ENCODE data around the gene SMIM36.
"Not testable (repeated sequence)": the region's sequence is repeated elsewhere in the genome, so short reads cannot be mapped to it uniquely, and the experiment has no call there.

The SMIM36 gene

GRCh38 chr17:55501626-55502025 is 9.6 kb downstream of the SMIM36 start:
- not testable (repeated sequence) for DNase-seq

DNA sequence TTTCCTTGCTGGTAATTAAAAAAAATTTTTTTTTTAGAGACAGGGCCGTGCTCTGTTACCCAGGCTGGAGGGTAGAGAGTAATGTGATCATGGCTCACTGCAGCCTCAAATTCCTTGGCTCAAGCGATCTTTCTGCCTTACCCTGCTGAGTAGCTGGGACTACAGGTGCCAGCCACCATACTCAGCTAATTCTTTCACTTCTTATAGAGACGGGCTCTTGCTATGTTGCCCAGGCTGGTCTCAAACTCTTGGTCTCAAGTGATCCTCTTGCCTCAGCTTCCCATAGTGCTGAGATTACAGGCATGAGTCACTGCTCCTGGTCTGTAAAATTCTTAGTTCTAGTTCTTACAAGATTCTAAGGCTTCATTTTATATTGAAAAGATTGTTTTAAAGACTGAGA is 11.1 kb downstream of the SMIM36 start:
- no peak for DNase-seq

GRCh38 chr17:55496094-55496881 is 15.0 kb downstream of the SMIM36 start:
- DNase-seq: peak; percentile 21

DNA sequence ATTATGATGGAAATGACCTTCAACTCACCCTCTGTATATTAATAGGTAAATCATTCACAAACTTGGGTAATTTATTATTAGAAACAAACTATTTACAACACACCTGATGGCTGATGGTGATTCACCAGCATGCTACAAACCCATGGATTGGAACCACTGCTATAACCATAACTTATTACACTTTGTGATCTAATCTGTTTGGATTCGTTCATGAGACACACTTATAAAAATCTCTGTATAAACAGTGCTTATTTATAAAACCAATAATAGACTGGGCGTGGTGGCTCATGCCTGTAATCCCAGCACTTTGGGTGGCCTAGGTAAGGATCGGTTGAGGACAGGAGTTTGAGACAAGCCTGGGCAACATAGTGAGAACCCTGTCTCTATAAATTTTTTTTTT is 16.0 kb downstream of the SMIM36 start:
- DNase-seq: no peak

DNA sequence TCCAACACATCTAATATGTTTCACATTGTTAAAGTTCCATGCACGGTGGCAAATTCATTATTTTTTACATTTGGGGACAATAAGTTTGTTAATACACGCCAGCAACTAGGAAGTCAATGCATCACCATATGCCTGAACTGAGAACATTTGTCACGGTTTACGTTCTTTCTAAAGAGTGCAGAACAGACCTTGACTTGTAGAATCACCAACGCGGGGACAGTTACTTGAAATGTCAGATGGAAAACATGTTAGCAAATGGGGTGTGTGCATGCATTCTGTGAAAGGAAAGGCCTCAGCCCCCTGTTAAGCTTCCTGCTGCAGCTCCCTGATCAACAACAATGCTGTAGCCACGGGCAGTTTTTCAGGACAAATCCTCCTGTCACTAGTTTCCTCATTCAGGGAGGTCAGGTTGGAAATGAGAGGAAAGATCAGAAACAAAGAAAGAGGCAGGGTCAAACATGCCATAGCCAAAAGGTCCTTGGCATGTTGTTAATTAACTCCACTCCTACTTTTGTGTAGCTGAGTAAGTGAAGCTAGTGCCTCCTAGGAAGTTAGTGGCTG is 18.4 kb downstream of the SMIM36 start:
- no peak for DNase-seq

DNA sequence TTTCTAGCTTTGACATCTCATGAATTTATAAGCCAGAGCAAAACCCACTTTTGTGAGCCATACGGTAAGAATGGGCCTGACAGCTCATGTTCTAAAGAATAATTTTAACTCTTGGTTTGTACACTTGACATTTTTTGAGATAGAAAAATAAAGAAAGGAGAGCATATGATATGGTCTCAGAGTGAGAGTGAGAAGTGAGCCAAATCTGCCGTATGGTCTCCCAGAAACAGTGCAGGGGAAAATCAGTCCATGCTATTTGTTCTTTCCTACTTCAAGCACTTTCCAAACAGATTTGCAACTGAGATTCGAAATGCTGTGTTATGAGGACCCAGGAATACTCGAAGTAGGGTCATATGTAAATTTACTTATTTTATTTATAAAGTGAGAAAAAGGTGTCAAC is 20.9 kb downstream of the SMIM36 start:
- DNase-seq: no peak

DNA sequence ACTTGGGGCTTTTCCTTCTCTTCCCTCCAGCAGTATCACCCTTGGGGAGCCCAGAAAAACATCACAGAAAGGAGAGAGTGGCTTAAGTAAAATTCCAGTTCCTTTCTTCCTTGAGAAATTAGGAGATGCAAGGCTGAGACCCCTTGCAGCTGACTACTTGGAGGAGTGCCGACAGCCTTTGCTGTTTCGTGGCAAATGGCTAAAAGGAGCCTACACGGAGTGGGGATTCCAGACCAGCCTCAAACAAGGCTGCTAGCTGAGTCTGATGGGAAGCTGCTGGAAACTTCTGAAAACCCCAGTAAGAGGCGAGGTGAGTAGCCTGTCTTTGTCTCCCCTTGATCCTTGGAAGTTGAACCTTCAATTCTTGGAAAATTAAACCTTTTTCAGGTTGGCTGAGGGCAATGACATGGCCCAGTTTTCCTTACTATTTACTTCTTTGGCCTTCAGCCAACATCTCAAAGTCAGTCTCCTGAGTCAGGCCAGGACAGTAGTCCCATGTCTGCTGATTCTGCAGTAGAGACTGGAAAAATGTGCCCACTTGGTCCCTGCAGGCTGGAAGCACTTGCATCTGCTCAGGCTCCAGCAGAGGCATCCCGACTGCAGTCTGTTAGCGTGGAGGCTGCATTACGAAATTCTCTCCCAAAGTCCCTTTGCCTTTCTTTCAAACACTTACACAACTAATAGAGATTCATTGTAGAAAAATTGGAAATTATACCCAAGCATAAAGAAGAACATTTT is 23.4 kb downstream of the SMIM36 start:
- no peak for DNase-seq

DNA sequence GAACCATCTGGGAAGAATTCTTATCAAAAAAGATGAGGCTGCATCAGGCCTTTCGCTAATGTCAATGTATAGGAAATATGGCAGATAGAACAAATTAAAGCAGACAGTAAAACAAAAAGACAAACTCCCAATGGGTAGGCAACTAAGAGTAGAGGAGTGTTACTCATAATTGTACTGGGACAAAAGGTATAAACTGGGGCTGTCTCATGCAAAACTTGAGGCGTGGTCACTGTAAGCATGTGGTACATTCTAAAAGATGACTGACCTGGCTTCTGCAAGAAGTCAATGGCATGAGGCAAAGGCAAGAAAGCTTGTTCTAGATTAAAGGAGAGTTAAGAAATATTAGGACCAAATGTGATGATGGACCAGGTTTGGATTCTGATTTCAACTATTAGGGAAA is 26.7 kb downstream of the SMIM36 start:
- DNase-seq: no peak

DNA sequence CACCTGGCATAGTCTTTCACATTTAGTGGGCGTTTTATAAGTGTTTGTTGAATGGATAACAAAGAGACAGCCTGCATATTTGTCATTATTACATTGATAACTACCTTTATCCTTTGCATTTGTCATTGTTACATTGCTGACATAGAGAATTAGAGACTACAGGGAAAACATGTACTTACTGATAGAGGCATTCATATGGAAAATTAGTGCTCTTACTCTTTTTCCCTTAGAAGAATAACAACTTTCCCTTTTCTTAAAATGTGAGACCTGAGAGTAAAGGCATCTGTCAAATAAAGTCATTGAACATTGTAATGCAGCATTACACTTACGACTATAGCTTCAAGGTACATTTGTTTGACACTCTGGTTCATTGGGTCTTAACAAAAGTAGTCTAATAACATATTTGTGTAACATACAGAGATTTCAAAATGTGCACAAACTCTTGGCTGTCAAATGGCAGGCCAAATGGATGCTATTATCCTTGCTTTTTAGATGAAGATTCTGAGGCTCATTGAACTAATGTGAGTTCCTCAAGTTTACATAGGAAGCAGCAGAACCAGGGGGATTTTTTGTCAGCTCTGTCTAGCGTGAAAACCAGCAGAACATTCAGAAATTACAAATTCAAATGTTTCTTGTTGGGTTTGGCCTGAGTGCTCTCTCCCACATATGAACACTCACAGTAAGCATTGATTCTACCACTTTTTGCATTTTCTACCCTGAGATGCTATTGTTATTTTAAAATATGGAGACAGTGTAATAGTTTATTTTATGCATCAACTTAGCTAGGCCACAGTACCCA is 28.5 kb downstream of the SMIM36 start:
- no peak for DNase-seq

GRCh38 chr17:55480631-55481315 is 30.5 kb downstream of the SMIM36 start:
- no peak for DNase-seq

- no peak for DNase-seq
Measured at GRCh38 chr17:55479903-55480302, 31.3 kb downstream of the SMIM36 start.

DNA sequence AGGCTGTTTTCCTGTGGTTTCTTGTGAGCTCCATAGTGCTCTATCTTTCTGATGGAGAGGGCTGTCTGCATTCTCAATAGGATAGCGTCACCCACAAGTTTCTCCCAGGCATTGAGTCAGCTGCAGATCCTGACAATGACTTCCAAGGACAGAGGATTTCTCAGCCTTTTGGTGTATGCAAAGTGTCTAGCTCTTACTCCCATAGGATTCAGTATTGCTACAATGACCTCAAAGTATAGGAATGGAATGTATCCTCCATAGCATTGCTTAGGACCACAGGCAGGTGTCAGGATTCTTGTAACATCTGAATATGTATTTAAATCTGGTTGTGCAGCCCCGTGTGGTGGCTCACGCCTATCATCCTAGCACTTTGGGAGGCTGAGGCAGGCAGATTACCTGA is 32.3 kb downstream of the SMIM36 start:
- no peak for DNase-seq

GRCh38 chr17:55466671-55467070 is 44.6 kb downstream of the SMIM36 start:
- no peak for DNase-seq

DNA sequence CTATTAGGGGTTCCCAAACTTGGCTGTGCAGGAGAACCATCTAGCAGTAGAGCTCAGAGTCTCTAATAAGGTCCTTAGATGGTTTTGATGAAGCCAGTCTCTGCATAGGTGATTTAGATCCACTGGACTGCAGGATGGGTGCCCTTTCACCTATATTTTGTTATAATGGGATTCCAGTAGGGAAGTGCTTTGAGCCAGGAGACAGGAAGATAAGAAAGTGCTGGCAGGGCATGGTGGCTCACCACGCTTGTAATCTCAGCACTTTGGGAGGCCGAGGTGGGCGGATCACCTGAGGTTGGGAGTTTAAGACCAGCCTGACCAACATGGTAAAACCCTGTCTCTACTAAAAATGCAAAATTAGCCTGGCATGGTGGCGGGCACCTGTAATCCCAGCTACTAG is 45.5 kb downstream of the SMIM36 start:
- not testable (repeated sequence) for DNase-seq

DNA sequence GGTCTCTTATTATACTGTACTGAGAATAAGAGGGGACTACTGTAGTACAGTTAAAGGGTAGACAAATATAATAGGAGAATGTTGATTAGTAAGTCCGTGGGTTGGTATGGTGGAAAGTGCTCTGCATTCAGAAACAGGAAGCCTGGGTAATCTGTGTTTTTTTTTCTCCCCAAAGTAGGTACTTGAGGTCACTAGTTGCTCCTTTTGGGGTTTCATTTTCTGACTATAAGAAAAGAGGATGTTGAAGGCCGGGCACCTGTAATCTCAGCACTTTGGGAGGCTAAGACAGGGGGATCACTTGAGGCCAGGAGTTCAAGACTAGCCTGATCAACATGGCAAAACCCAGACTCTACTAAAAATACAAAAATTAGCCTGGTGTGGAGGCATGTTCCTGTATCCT is 47.7 kb downstream of the SMIM36 start:
- no peak for DNase-seq

DNA sequence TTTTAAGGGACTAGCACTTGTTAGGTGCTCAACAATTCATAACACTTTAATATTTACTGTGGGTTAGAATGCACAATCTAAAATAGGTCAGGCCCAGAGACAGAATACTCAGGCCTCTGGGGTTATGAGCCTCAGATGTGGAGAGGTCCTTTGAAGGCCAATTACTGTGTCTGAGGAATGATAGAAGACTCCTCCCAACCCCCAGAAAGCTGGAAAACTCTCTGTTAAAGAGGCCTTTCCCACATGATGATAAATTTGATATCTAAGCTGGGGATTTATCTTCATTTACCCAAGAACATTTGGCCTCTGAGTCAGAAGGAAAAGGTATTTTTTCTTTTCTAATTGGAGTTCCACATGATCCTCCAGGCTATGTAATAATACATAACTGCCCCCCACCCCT is 48.5 kb downstream of the SMIM36 start:
- DNase-seq: no peak

GRCh38 chr17:55462234-55462633 is 49.0 kb downstream of the SMIM36 start:
- no peak for DNase-seq

DNA sequence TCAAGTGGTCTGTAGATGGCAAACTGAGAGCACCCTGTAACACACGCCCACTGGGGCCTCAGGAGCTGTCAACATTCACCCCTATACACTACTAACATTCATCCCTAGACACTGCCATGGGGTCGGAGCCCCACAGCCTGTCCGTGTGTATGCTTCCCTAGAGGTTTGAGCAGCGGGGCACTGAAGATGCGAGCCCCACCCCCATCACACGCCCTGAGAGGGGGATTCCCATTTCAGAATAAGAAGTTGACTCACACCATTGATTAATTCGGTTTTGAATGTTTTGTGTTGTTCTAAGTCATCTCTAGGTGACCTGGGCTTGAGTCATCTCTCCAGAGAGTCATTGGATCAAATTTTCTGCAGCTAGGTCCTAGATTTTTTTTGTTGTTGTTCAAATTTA is 52.3 kb downstream of the SMIM36 start:
- DNase-seq: no peak

GRCh38 chr17:55458287-55458900 is 52.9 kb downstream of the SMIM36 start:
- DNase-seq: no peak

DNA sequence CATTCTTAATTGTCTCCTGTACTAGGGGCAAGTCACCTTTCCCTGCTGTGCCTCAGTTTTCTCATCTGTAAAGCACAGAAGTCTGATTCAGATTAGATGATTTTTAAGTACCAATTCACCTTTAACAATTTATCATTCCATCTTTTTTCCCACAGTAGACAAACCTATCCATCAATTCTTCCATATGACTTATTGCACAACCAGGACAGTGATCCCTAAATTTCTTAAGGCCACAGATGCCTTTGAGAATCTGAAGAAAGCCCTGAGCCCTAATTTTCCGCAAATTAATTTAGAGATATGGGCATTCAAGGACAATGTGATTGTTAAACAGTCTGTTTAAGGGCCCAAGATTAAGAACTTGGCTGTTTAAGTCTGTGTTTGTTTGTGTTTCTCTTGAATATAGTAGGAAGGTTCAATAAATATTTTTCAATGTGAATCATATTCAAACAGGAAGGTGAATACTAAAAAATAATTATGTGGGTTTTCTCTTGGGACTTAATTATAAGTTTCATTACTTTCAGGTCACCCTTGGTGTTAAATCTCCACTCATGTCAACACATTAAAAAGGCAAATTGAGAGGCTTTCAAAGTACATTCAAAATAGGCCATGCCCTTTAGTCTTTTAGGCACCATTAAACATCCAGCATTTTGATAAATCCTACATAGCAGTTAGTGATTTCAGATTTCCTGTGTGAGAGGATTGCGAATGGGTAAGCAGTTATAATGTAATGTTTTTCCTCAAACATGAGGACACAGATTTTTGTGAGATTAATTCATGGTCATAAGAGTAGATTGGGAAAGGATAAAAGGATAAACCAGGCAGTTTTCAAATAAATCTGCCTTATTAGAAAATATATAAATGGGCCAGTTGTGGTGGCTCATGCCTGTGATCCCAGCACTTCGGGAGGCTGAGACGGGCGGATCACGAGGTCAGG is 54.7 kb downstream of the SMIM36 start:
- no peak for DNase-seq

DNA sequence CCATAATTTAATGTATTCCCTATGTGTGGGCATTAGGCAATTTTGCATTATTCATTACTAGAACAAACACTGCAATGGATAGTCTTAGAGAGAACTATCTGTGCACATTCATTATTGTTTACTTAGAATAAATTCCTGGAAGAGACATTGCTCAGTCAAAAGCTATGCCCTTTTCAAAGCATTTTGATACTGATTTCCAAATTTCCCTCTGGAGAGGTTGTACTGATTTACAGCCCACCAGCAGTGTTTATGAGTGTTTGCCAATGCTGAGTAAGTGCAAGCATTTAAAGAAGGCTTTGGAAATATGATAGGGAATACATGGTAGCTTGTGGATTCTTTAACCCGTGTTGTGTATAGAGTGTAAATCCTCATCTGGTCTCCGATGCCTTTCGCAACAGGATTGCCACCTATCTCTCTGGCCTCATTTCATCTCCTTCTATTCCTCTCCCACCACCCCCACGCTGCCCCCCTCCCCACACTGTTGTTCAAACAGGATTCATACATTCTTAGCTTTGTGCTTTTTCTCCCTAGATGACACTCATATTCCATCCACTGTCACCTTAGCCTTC is 56.3 kb downstream of the SMIM36 start:
- DNase-seq: no peak

All from NCI-H1694 (cell line).